Skeletal muscle tissue (tissue), 4 donors: Measurements from ENCODE around the gene MSL2. TPM values are rescaled to one million over a fixed set of nuclear protein-coding genes. Genes with fewer than 3 reads are reported as not detected.
A peak's percentile ranks its signal among the peaks of the same experiment; 100 is the strongest.
"Not testable (repeated sequence)": the region's sequence is repeated elsewhere in the genome, so short reads cannot be mapped to it uniquely, and the experiment has no call there.

Source experiments
- H3K27ac ChIP-seq: one replicate; pipeline ENCODE4 v1.7.0; 2013; ENCODE audit warnings: mild to moderate bottlenecking, low read depth, low read length, inconsistent platforms
- H3K27me3 ChIP-seq, 3 donors: one replicate each; pipeline ENCODE4 v1.7.0; 2013; ENCODE audit warnings: low read length in 3 of 3; ENCODE audit not compliant: control insufficient read depth in 3 of 3, insufficient read depth in 3 of 3
- H3K36me3 ChIP-seq, 3 donors: one replicate each; pipeline ENCODE4 v1.7.0; 2013; ENCODE audit warnings: low read length in 3 of 3; ENCODE audit not compliant: control insufficient read depth in 3 of 3, insufficient read depth in 3 of 3
- H3K4me1 ChIP-seq, 3 donors: one replicate each; pipeline ENCODE4 v1.7.0; 2013; ENCODE audit warnings: low read length in 3 of 3, mild to moderate bottlenecking in 3 of 3; ENCODE audit not compliant: control insufficient read depth in 3 of 3, insufficient read depth in 3 of 3
- H3K4me3 ChIP-seq, 3 donors: one replicate each; pipeline ENCODE4 v1.7.0; 2013; ENCODE audit warnings: low read length in 3 of 3
- H3K9ac ChIP-seq, 3 donors: one replicate each; pipeline ENCODE4 v1.7.0; 2013; ENCODE audit warnings: low read length in 3 of 3, mild to moderate bottlenecking in 3 of 3, moderate library complexity in 2 of 3, low read depth in 1 of 3
- H3K9me3 ChIP-seq, 3 donors: one replicate each; pipeline ENCODE4 v1.7.0; 2013; ENCODE audit warnings: low read length in 3 of 3; ENCODE audit not compliant: control insufficient read depth in 3 of 3
- total RNA-seq: library from RNA; depleted of rRNA; stranded (reverse); fragments of >200 nt; gene quantifications from one replicate; pipeline ENCODE4 v1.2.3, GENCODE V29; 2014
- donor health status: Osteomylitis.

The MSL2 gene, protein sequence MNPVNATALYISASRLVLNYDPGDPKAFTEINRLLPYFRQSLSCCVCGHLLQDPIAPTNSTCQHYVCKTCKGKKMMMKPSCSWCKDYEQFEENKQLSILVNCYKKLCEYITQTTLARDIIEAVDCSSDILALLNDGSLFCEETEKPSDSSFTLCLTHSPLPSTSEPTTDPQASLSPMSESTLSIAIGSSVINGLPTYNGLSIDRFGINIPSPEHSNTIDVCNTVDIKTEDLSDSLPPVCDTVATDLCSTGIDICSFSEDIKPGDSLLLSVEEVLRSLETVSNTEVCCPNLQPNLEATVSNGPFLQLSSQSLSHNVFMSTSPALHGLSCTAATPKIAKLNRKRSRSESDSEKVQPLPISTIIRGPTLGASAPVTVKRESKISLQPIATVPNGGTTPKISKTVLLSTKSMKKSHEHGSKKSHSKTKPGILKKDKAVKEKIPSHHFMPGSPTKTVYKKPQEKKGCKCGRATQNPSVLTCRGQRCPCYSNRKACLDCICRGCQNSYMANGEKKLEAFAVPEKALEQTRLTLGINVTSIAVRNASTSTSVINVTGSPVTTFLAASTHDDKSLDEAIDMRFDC
- 16.2 TPM for total RNA-seq

DNA sequence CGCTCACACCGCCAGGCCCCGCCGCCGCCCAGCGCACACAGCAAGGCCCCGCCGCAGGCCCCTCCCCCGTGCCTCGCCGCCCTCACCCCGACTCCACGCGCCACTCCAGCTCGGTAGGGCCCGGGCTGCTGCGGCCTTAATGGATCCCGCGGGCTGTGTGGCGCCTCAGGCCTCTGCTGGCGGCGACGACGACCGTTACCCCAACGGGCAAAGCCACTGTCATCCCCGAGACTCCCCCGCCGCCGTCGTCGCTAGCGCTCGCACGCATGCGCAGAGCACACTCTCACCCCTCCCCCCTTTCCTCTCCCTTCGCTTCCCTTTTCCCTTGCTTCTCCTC is at the start of gene MSL2:
TSS of gene MSL2 (minus strand) at position 272 of the 337 bp plus-strand sequence. CDS start 1,222 bp downstream, outside the sequence.
- Histone ChIP-seq H3K36me3 (no peaks in the 10 kb centered on the region), H3K4me3 (peak within 1 kb of the TSS; percentile 85 to 97 (median 94)), H3K4me1 (peaks cover 18 to 31% (median 24%) of the 10 kb centered on the region in 3 donors), H3K27ac (peak within 1 kb of the TSS; percentile 99), H3K9me3 (no peaks in the 10 kb centered on the region), H3K27me3 (no peaks in the 10 kb centered on the region), H3K9ac (peak within 1 kb of the TSS; percentile 92 to 99 (median 98))

- H3K27me3 ChIP-seq = no peaks in the 10 kb centered on the region
- H3K9me3 ChIP-seq = no peaks in the 10 kb centered on the region
- H3K27ac ChIP-seq = no peak overlapping the region
- no peak overlapping the region for H3K4me3 ChIP-seq
- peaks cover 0 to 7% (median 4%) of the 10 kb centered on the region in 3 donors for H3K4me1 ChIP-seq
- no peak overlapping the region for H3K9ac ChIP-seq
- H3K36me3 ChIP-seq = no peaks in the 10 kb centered on the region
Measured at GRCh38 chr3:136245691-136246090, 49.6 kb upstream of the MSL2 start.

DNA sequence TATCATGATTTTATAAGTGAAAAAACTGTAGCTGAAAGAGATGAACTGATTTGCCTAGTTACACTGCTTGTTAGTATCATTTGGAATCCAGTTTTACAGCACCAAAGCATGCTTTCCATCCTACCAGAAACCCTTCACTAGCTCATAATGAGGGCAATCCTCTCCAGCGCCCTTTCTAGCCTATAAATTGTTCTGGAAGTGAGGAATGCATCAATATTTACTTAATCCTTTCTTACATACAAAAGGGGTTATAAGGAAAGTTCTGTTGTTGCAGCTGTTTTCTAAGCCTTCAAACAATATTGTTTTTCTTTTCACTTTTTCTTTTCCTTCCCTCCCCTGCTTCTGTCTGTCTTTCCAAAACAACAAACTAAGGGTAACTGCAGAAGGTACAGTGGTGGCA is 43.0 kb upstream of the MSL2 start:
- Histone ChIP-seq H3K4me3 (no peak overlapping the region), H3K4me1 (no peaks in the 10 kb centered on the region), H3K9ac (no peak overlapping the region), H3K27ac (no peak overlapping the region), H3K36me3 (no peaks in the 10 kb centered on the region), H3K9me3 (no peaks in the 10 kb centered on the region), H3K27me3 (no peaks in the 10 kb centered on the region)

- H3K9ac ChIP-seq = no peak overlapping the region
- H3K4me3 ChIP-seq = no peak overlapping the region
- H3K9me3 ChIP-seq = no peaks in the 10 kb centered on the region
- no peak overlapping the region for H3K27ac ChIP-seq
- no peaks in the 10 kb centered on the region for H3K36me3 ChIP-seq
- no peaks in the 10 kb centered on the region for H3K4me1 ChIP-seq
- no peaks in the 10 kb centered on the region for H3K27me3 ChIP-seq
Measured at GRCh38 chr3:136237961-136238649, 42.0 kb upstream of the MSL2 start.

GRCh38 chr3:136237103-136237502 is 41.0 kb upstream of the MSL2 start:
- Histone ChIP-seq H3K9ac (no peak overlapping the region), H3K4me3 (no peak overlapping the region), H3K27me3 (no peaks in the 10 kb centered on the region)

DNA sequence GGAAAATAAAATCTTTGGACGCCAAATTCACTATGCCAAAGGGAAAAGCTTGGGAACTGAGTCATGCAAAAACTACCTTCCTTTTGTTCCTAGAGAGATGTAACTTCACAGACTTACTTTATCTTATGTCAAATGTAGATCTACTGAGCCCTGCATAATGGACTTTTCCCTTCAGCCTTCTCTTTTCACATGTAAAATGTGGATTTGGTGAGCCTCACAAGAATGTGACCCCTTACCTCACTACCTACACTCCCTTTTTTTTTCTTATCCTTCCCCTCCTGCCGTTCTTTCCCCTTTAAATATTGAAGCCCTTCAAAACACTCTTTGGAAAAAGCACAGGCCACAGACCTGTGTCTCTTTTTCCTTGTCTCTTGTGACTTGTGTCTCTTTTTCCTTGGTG is 40.0 kb upstream of the MSL2 start:
- Histone ChIP-seq H3K9ac (no peak overlapping the region), H3K4me3 (no peak overlapping the region), H3K4me1 (no peaks in the 10 kb centered on the region), H3K27me3 (no peaks in the 10 kb centered on the region), H3K9me3 (no peaks in the 10 kb centered on the region), H3K27ac (no peak overlapping the region), H3K36me3 (no peaks in the 10 kb centered on the region)

More at GRCh38 chr3:136237103-136237502, 41.0 kb upstream of the MSL2 start:
- H3K9me3 ChIP-seq = no peaks in the 10 kb centered on the region
- no peaks in the 10 kb centered on the region for H3K36me3 ChIP-seq
- H3K4me1 ChIP-seq = no peaks in the 10 kb centered on the region
- H3K27ac ChIP-seq = no peak overlapping the region

DNA sequence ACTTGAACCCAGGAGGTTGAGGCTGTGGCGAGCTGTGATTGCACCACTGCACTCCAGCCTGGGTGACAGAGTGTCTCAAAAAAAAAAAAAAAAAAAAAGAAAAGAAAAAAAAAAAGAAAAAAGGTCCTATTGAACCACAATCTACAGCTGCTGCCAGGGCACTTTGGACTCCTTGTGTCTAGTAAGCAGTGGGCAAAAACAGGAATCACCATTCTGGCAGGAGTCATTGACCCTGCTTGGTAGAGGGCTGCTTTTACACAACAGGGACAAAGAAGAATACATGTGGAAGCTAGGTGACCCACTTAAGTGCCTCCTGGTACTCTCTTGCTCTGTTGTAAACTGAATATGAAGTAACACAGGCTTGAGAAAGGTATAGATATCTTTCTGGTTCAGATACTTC is 39.4 kb upstream of the MSL2 start:
- Histone ChIP-seq H3K9me3 (no peaks in the 10 kb centered on the region), H3K27ac (no peak overlapping the region), H3K4me1 (no peaks in the 10 kb centered on the region), H3K9ac (no peak overlapping the region), H3K27me3 (no peaks in the 10 kb centered on the region), H3K36me3 (no peaks in the 10 kb centered on the region), H3K4me3 (no peak overlapping the region)

DNA sequence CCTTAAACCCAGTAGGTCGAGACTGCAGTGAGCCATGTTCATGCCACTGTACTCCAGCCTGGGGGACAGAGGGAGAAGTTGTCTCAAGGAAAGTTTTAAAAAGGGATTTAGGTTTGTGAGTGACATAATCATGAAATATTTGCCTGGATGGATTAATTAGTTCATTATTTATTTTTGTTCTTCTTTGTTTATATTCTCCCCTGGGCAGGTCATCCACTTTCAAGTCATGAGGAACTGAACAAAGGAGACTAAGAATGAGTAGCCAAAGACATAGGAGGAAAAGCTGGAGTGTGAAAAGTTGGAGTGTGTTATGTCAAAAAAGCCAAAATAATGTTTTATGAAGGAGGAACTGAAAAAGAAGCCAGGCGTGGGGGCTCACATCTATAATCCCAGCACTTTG is 36.3 kb upstream of the MSL2 start:
- H3K9ac ChIP-seq = no peak overlapping the region
- H3K27me3 ChIP-seq = no peaks in the 10 kb centered on the region
- no peaks in the 10 kb centered on the region for H3K9me3 ChIP-seq
- no peak overlapping the region for H3K4me3 ChIP-seq
- no peak overlapping the region for H3K27ac ChIP-seq
- no peaks in the 10 kb centered on the region for H3K4me1 ChIP-seq
- H3K36me3 ChIP-seq = no peaks in the 10 kb centered on the region

GRCh38 chr3:136222746-136223145 is 26.6 kb upstream of the MSL2 start:
- H3K27ac ChIP-seq, H3K9ac ChIP-seq, H3K4me3 ChIP-seq, H3K36me3 ChIP-seq, H3K4me1 ChIP-seq, H3K9me3 ChIP-seq, H3K27me3 ChIP-seq: not testable (repeated sequence)

- no peak overlapping the region for H3K4me3 ChIP-seq
- no peaks in the 10 kb centered on the region for H3K4me1 ChIP-seq
- no peak overlapping the region for H3K9ac ChIP-seq
- no peaks in the 10 kb centered on the region for H3K9me3 ChIP-seq
- H3K27ac ChIP-seq = no peak overlapping the region
- H3K36me3 ChIP-seq = no peaks in the 10 kb centered on the region
- peaks cover 0 to 3% (median 0%) of the 10 kb centered on the region in 3 donors for H3K27me3 ChIP-seq
Measured at GRCh38 chr3:136211547-136211946, 15.4 kb upstream of the MSL2 start.
